CD4-positive, alpha-beta T cell (primary cell): ENCODE results near the gene DNAJB11. TPM values are rescaled to one million over a fixed set of nuclear protein-coding genes. Genes with fewer than 3 reads are reported as not detected.

ENCODE experiments used
- ATAC-seq: fragments of 200-7000 bp; cut with Tn5 transposase; one replicate; pipeline ENCODE4 v1.10.0; 2022; ENCODE audit warnings: mild to moderate bottlenecking; ENCODE audit not compliant: poor library complexity
- CTCF ChIA-PET: fragments of 350-600 bp; sonication (Branson Sonifier 250); formaldehyde crosslinking; loops from one replicate; lab custom pipeline; 2021; ENCODE audit warnings: antibody characterized with exemption, inconsistent platforms; lab: Charles Lee
- POLR2A ChIA-PET: fragments of 350-600 bp; sonication (Branson Sonifier 250); formaldehyde crosslinking; loops from one replicate; lab custom pipeline; 2021; ENCODE audit warnings: antibody characterized with exemption, inconsistent platforms; lab: Charles Lee
- DNase-seq, 14 experiments: peaks; one replicate each; pipeline ENCODE4 v3.0.0-alpha.2; 2013 to 2020; ENCODE audit warnings: mixed read lengths in 2 of 14
- H3K27ac ChIP-seq, 2 donors: one replicate each; pipeline versions ENCODE4 v1.5.1 to v1.7.0; 2013; ENCODE audit warnings: low read length in 2 of 2, low read depth in 1 of 2, mild to moderate bottlenecking in 1 of 2
- H3K27me3 ChIP-seq, 2 experiments: 1 replicate in 1 of 2; 2 replicates in 1 of 2; pipeline versions ENCODE4 v1.6.1 to v1.7.0; 2013; ENCODE audit warnings: low read length in 2 of 2, control low read depth in 1 of 2, mild to moderate bottlenecking in 1 of 2, moderate library complexity in 1 of 2; ENCODE audit not compliant: insufficient read depth in 2 of 2, control insufficient read depth in 1 of 2
- H3K36me3 ChIP-seq: one replicate; pipeline ENCODE4 v1.6.1; 2013; ENCODE audit warnings: low read length, control low read depth; ENCODE audit not compliant: insufficient read depth
- H3K4me1 ChIP-seq: one replicate; pipeline ENCODE4 v1.6.1; 2013; ENCODE audit warnings: low read length, control low read depth; ENCODE audit not compliant: insufficient read depth
- H3K4me3 ChIP-seq: one replicate; pipeline ENCODE4 v1.5.1; 2013; ENCODE audit warnings: mild to moderate bottlenecking, low read length, moderate library complexity
- H3K9me3 ChIP-seq, 2 experiments: 1 replicate in 1 of 2; 2 replicates in 1 of 2; pipeline versions ENCODE4 v1.6.1 to v1.7.0; 2013; ENCODE audit warnings: low read length in 2 of 2, mild to moderate bottlenecking in 2 of 2, control low read depth in 1 of 2, moderate library complexity in 1 of 2; ENCODE audit not compliant: control insufficient read depth in 1 of 2, insufficient read depth in 1 of 2
- H3K27ac Mint-ChIP-seq: one replicate; pipeline ENCODE4 v1.8.0; 2020; ENCODE audit warnings: mixed read lengths
- H3K27me3 Mint-ChIP-seq: one replicate; pipeline ENCODE4 v1.8.0; 2021; ENCODE audit warnings: mixed read lengths
- H3K36me3 Mint-ChIP-seq: one replicate; pipeline ENCODE4 v1.8.0; 2021; ENCODE audit warnings: low read depth, mixed read lengths
- H3K4me1 Mint-ChIP-seq: one replicate; pipeline ENCODE4 v1.8.0; 2021; ENCODE audit warnings: low read depth, mixed read lengths
- H3K4me3 Mint-ChIP-seq: one replicate; pipeline ENCODE4 v1.8.0; 2020; ENCODE audit warnings: mild to moderate bottlenecking, mixed read lengths
- H3K9me3 Mint-ChIP-seq: one replicate; pipeline ENCODE4 v1.8.0; 2020; ENCODE audit warnings: mixed read lengths
- CTCF ChIP-seq: fragments of 200-600 bp; IDR thresholded peaks from one replicate; pipeline ENCODE4 v1.8.0; 2022; ENCODE audit warnings: antibody characterized with exemption, mild to moderate bottlenecking
- intact Hi-C, 2 experiments: fragments of 100-400 bp; cut with DNase I in 1 of 2; cut with micrococcal nuclease in 1 of 2; formaldehyde crosslinking; loops; one replicate each; pipeline versions ENCODE4 v1.15.1 to v1.9.0; 2023 to 2025; cut with DNase I, micrococcal nuclease
- total RNA-seq, 174 experiments: library from RNA in 2 of 174; stranded (reverse) in 2 of 174; gene quantifications; one replicate each; pipeline ENCODE4 v1.2.3 and lab custom pipeline; 2021 to 2026

DNAJB11 gene
- total RNA-seq, 2 experiments from 2014 or later = 69.3 to 70.3 TPM

GRCh38 chr3:186605078-186605477 is 34.6 kb downstream of the DNAJB11 start:
- no peaks in the 10 kb centered on the region for H3K9me3 Mint-ChIP-seq
- no peak overlapping the region for H3K4me3 ChIP-seq
- CTCF ChIA-PET = interaction anchor here (1.0 kb wide), 1 partner anchor 10 kb away, joined by 3 read pairs; no protein-coding TSS in a partner anchor
- POLR2A ChIA-PET = no interaction called here
- H3K27ac ChIP-seq = no peak overlapping the region
- no peak overlapping the region for H3K4me3 Mint-ChIP-seq
- no peaks in the 10 kb centered on the region for H3K9me3 ChIP-seq
- H3K36me3 ChIP-seq = no peaks in the 10 kb centered on the region
- no peak for ATAC-seq
- no peaks in the 10 kb centered on the region for H3K4me1 Mint-ChIP-seq
- H3K27me3 ChIP-seq = no peaks in the 10 kb centered on the region
- H3K4me1 ChIP-seq = no peaks in the 10 kb centered on the region
- DNase-seq = no peak
- no peak overlapping the region for H3K27ac Mint-ChIP-seq
- intact Hi-C loops = no loop called here
- H3K27me3 Mint-ChIP-seq = no peaks in the 10 kb centered on the region
- no peaks in the 10 kb centered on the region for H3K36me3 Mint-ChIP-seq
- TF ChIP-seq CTCF = no peak

- intact Hi-C loops = no loop called here
These were observed 35.3 kb downstream of the DNAJB11 start for GRCh38 chr3:186605561-186606545.

GRCh38 chr3:186608624-186609215 is 38.2 kb downstream of the DNAJB11 start:
- H3K27ac Mint-ChIP-seq = no peak overlapping the region
- H3K27ac ChIP-seq = no peak overlapping the region
- ChIA-PET POLR2A (no interaction called here), CTCF (interaction anchor here (1.0 to 1.2 kb wide), 3 partner anchors 9 to 18 kb away, joined by 4 to 7 read pairs (median 5); no protein-coding TSS in a partner anchor)
- H3K27me3 ChIP-seq = no peaks in the 10 kb centered on the region
- H3K9me3 Mint-ChIP-seq = no peaks in the 10 kb centered on the region
- no peaks in the 10 kb centered on the region for H3K36me3 ChIP-seq
- no peaks in the 10 kb centered on the region for H3K27me3 Mint-ChIP-seq
- intact Hi-C loops = no loop called here
- H3K4me1 Mint-ChIP-seq = no peaks in the 10 kb centered on the region
- no peaks in the 10 kb centered on the region for H3K36me3 Mint-ChIP-seq
- TF ChIP-seq CTCF = no peak
- ATAC-seq (no peak), DNase-seq (no peak)
- no peak overlapping the region for H3K4me3 ChIP-seq
- H3K4me1 ChIP-seq = no peaks in the 10 kb centered on the region
- H3K4me3 Mint-ChIP-seq = no peak overlapping the region
- H3K9me3 ChIP-seq = no peaks in the 10 kb centered on the region

More at GRCh38 chr3:186605561-186606545, 35.3 kb downstream of the DNAJB11 start:
- H3K4me1 Mint-ChIP-seq = no peaks in the 10 kb centered on the region
- POLR2A ChIA-PET = no interaction called here
- Histone ChIP-seq H3K27me3 (no peaks in the 10 kb centered on the region), H3K4me1 (no peaks in the 10 kb centered on the region), H3K36me3 (no peaks in the 10 kb centered on the region), H3K27ac (no peak overlapping the region), H3K4me3 (no peak overlapping the region), H3K9me3 (no peaks in the 10 kb centered on the region)
- H3K4me3 Mint-ChIP-seq = no peak overlapping the region
- H3K27ac Mint-ChIP-seq = no peak overlapping the region
- H3K27me3 Mint-ChIP-seq = no peaks in the 10 kb centered on the region
- no peak for ATAC-seq
- no peaks in the 10 kb centered on the region for H3K36me3 Mint-ChIP-seq
- no peak for TF ChIP-seq CTCF
- H3K9me3 Mint-ChIP-seq = no peaks in the 10 kb centered on the region
- CTCF ChIA-PET = interaction anchor here (1.0 kb wide), 1 partner anchor 9 kb away, joined by 3 read pairs; no protein-coding TSS in a partner anchor
- DNase-seq = no peak
